Natural killer cell treated with Interleukin-12 subunit alpha and Interleukin-12 subunit beta and Interleukin-15 and Interleukin-18, amount 100 ng/mL, for 72 hours (primary cell): Measurements from ENCODE around the gene DACT3. TPM values are rescaled to one million over a fixed set of nuclear protein-coding genes. Genes with fewer than 3 reads are reported as not detected.
"Not testable (repeated sequence)": the region's sequence is repeated elsewhere in the genome, so short reads cannot be mapped to it uniquely, and the experiment has no call there.

Experiments used
- ATAC-seq, 2 donors: fragments of 150-1000 bp; cut with Tn5 transposase in 1 of 2; sonication (Bioruptor Pico), chemical (Tn5 transposase) in 1 of 2; 2 replicates each; pipeline ENCODE4 v1.10.0; 2021
- DNase-seq: peaks from one replicate; pipeline ENCODE4 v3.0.0; 2022; ENCODE audit warnings: low spot score
- H3K27ac Mint-ChIP-seq, 2 donors: 1 replicate in 1 of 2; 2 replicates in 1 of 2; pipeline ENCODE4 v1.8.0; 2022; ENCODE audit warnings: mixed read lengths in 2 of 2, mild to moderate bottlenecking in 1 of 2, moderate library complexity in 1 of 2
- H3K27me3 Mint-ChIP-seq, 2 donors: 1 replicate in 1 of 2; 2 replicates in 1 of 2; pipeline ENCODE4 v1.8.0; 2022; ENCODE audit warnings: mixed read lengths in 2 of 2
- H3K36me3 Mint-ChIP-seq: one replicate; pipeline ENCODE4 v1.8.0; 2022; ENCODE audit warnings: mixed read lengths
- H3K4me1 Mint-ChIP-seq, 2 donors: 1 replicate in 1 of 2; 2 replicates in 1 of 2; pipeline ENCODE4 v1.8.0; 2022; ENCODE audit warnings: low read depth in 2 of 2, mixed read lengths in 2 of 2, mild to moderate bottlenecking in 1 of 2
- H3K4me3 Mint-ChIP-seq: one replicate; pipeline ENCODE4 v1.8.0; 2022; ENCODE audit warnings: mixed read lengths
- H3K9me3 Mint-ChIP-seq: 2 replicates; pipeline ENCODE4 v1.8.0; 2022; ENCODE audit warnings: mixed read lengths
- total RNA-seq, 2 donors: library from RNA; stranded (reverse); gene quantifications; one replicate each; pipeline ENCODE4 v1.2.3, GENCODE V29; 2022

Gene DACT3
- total RNA-seq, 2 donors from 2014 or later, result 0.36 TPM; not detected in 1

- DNase-seq, result no peak
- Mint-ChIP-seq H3K4me1 (peaks cover 10 to 17% of the 10 kb centered on the region in 2 donors), H3K27me3 (peaks cover 16 to 25% of the 10 kb centered on the region in 2 donors), H3K9me3 (no peaks in the 10 kb centered on the region), H3K4me3 (peak within 1 kb of the TSS; percentile 15), H3K36me3 (no peaks in the 10 kb centered on the region), H3K27ac (peak within 1 kb of the TSS in 1 of 2 donors; percentile 18)
- no peak for ATAC-seq
These were observed 24.8 kb downstream of the DACT3 start, which contains the start of gene GNG8 for GRCh38 chr19:46635920-46636761. Gene GNG8 (minus strand): TSS chr19:46636202. CDS start chr19:46634682, 1,520 bp downstream.

GRCh38 chr19:46634656-46635218 lies 26.2 kb downstream of the DACT3 start:
- Mint-ChIP-seq H3K4me1 (peaks cover 10 to 17% of the 10 kb centered on the region in 2 donors), H3K36me3 (no peaks in the 10 kb centered on the region), H3K27me3 (peaks cover 13 to 17% of the 10 kb centered on the region in 2 donors), H3K9me3 (no peaks in the 10 kb centered on the region), H3K27ac (peak overlapping the region in 1 of 2 donors; percentile 18), H3K4me3 (no peak overlapping the region)
- ATAC-seq (no peak), DNase-seq (no peak)

GRCh38 chr19:46634045-46634655 lies 26.8 kb downstream of the DACT3 start:
- Mint-ChIP-seq H3K9me3 (no peaks in the 10 kb centered on the region), H3K27ac (no peak overlapping the region), H3K4me1 (peaks cover 10 to 17% of the 10 kb centered on the region in 2 donors), H3K4me3 (peak overlapping the region; percentile 41), H3K27me3 (peaks cover 13 to 17% of the 10 kb centered on the region in 2 donors), H3K36me3 (no peaks in the 10 kb centered on the region)
- ATAC-seq (peak; percentile 77 to 88), DNase-seq (peak; percentile 87)

GRCh38 chr19:46633130-46633529 lies 27.9 kb downstream of the DACT3 start:
- peaks cover 10 to 17% of the 10 kb centered on the region in 2 donors for H3K4me1 Mint-ChIP-seq
- peaks cover 13 to 17% of the 10 kb centered on the region in 2 donors for H3K27me3 Mint-ChIP-seq
- no peak overlapping the region for H3K27ac Mint-ChIP-seq
- H3K36me3 Mint-ChIP-seq, result no peaks in the 10 kb centered on the region
- no peaks in the 10 kb centered on the region for H3K9me3 Mint-ChIP-seq
- H3K4me3 Mint-ChIP-seq, result peak overlapping the region; percentile 41
- ATAC-seq (no peak), DNase-seq (no peak)

- no peaks in the 10 kb centered on the region for H3K9me3 Mint-ChIP-seq
- DNase-seq (no peak), ATAC-seq (no peak)
- H3K36me3 Mint-ChIP-seq, result no peaks in the 10 kb centered on the region
- H3K27me3 Mint-ChIP-seq, result peaks cover 16 to 17% of the 10 kb centered on the region in 2 donors
- H3K4me3 Mint-ChIP-seq, result no peak overlapping the region
- no peak overlapping the region for H3K27ac Mint-ChIP-seq
- peaks cover 10 to 17% of the 10 kb centered on the region in 2 donors for H3K4me1 Mint-ChIP-seq
These were observed 29.5 kb downstream of the DACT3 start for GRCh38 chr19:46631481-46631880.

GRCh38 chr19:46630586-46631205 lies 30.3 kb downstream of the DACT3 start:
- H3K27ac Mint-ChIP-seq, result no peak overlapping the region
- H3K4me1 Mint-ChIP-seq, result peaks cover 10 to 15% of the 10 kb centered on the region in 2 donors

GRCh38 chr19:46629546-46630025 lies 31.4 kb downstream of the DACT3 start:
- H3K9me3 Mint-ChIP-seq, result no peaks in the 10 kb centered on the region
- no peak overlapping the region for H3K4me3 Mint-ChIP-seq
- no peak for ATAC-seq
- no peak for DNase-seq
- peaks cover 8 to 13% of the 10 kb centered on the region in 2 donors for H3K27me3 Mint-ChIP-seq
- H3K4me1 Mint-ChIP-seq, result peaks cover 10 to 18% of the 10 kb centered on the region in 2 donors
- no peaks in the 10 kb centered on the region for H3K36me3 Mint-ChIP-seq
- H3K27ac Mint-ChIP-seq, result no peak overlapping the region

More at GRCh38 chr19:46630586-46631205, 30.3 kb downstream of the DACT3 start:
- ATAC-seq (no peak), DNase-seq (no peak)
- H3K9me3 Mint-ChIP-seq, result no peaks in the 10 kb centered on the region
- no peaks in the 10 kb centered on the region for H3K36me3 Mint-ChIP-seq
- peaks cover 14 to 17% of the 10 kb centered on the region in 2 donors for H3K27me3 Mint-ChIP-seq
- no peak overlapping the region for H3K4me3 Mint-ChIP-seq

GRCh38 chr19:46628970-46629369 lies 32.0 kb downstream of the DACT3 start:
- not testable (repeated sequence) for H3K9me3 Mint-ChIP-seq, ATAC-seq, DNase-seq, H3K27ac Mint-ChIP-seq, H3K4me3 Mint-ChIP-seq, H3K36me3 Mint-ChIP-seq
- Mint-ChIP-seq H3K27me3 (peaks cover 8 to 17% of the 10 kb centered on the region in 2 donors), H3K4me1 (peaks cover 10 to 20% of the 10 kb centered on the region in 2 donors)

GRCh38 chr19:46626446-46626845 lies 34.5 kb downstream of the DACT3 start:
- ATAC-seq (no peak), DNase-seq (no peak)
- Mint-ChIP-seq H3K4me1 (peaks cover 0 to 11% of the 10 kb centered on the region in 2 donors), H3K9me3 (no peaks in the 10 kb centered on the region), H3K4me3 (no peak overlapping the region), H3K27ac (no peak overlapping the region), H3K27me3 (peaks cover 0 to 15% of the 10 kb centered on the region in 2 donors), H3K36me3 (no peaks in the 10 kb centered on the region)

- Mint-ChIP-seq H3K27ac (no peak overlapping the region), H3K36me3 (no peaks in the 10 kb centered on the region), H3K27me3 (peaks cover 0 to 17% of the 10 kb centered on the region in 2 donors), H3K4me3 (no peak overlapping the region), H3K4me1 (peaks cover 0 to 11% of the 10 kb centered on the region in 2 donors), H3K9me3 (no peaks in the 10 kb centered on the region)
- DNase-seq, result no peak
- no peak for ATAC-seq
These were observed 35.3 kb downstream of the DACT3 start for GRCh38 chr19:46625731-46626130.

- Mint-ChIP-seq H3K4me1 (peaks cover 0 to 11% of the 10 kb centered on the region in 2 donors), H3K9me3 (no peaks in the 10 kb centered on the region), H3K36me3 (no peaks in the 10 kb centered on the region), H3K27me3 (peaks cover 0 to 17% of the 10 kb centered on the region in 2 donors), H3K27ac (peak within 1 kb of the TSS in 1 of 2 donors; percentile 40), H3K4me3 (peak within 1 kb of the TSS; percentile 45)
- DNase-seq (no peak), ATAC-seq (peak in 1 of 2 donors; percentile 41)
These were observed 35.9 kb downstream of the DACT3 start, which contains the start of gene PTGIR for GRCh38 chr19:46624958-46625661. Gene PTGIR (minus strand): TSS chr19:46625089. CDS start chr19:46624225, 864 bp downstream.

- H3K27ac Mint-ChIP-seq, result peak overlapping the region in 1 of 2 donors; percentile 40
- no peaks in the 10 kb centered on the region for H3K9me3 Mint-ChIP-seq
- peaks cover 0 to 17% of the 10 kb centered on the region in 2 donors for H3K27me3 Mint-ChIP-seq
- ATAC-seq (no peak), DNase-seq (no peak)
- H3K4me1 Mint-ChIP-seq, result peaks cover 6 to 17% of the 10 kb centered on the region in 2 donors
- H3K36me3 Mint-ChIP-seq, result no peaks in the 10 kb centered on the region
- peak overlapping the region; percentile 45 for H3K4me3 Mint-ChIP-seq
These were observed 37.0 kb downstream of the DACT3 start for GRCh38 chr19:46623915-46624502.
